Keratinocyte (primary cell): ENCODE data around the gene TAS1R2. TPM values are rescaled to one million over a fixed set of nuclear protein-coding genes. Genes with fewer than 3 reads are reported as not detected.

Experiments used
- DNase-seq: peaks from one replicate; pipeline ENCODE4 v3.0.0-alpha.2; 2011; ENCODE audit warnings: low read depth, missing footprints, low spot score
- FAIRE-seq: peaks from 2 replicates; lab custom pipeline; 2011; peaks lifted over from hg19 to GRCh38; lab: Jason Lieb, UNC
- H2AFZ ChIP-seq: 2 replicates; pipeline ENCODE4 v1.6.0; 2012; ENCODE audit warnings: low read length, control low read depth, inconsistent platforms; ENCODE audit not compliant: control insufficient read depth
- H3K27ac ChIP-seq: 2 replicates; pipeline ENCODE4 v1.5.1; 2011; ENCODE audit warnings: low read length; ENCODE audit not compliant: control insufficient read depth, insufficient read depth
- H3K27me3 ChIP-seq: 3 replicates; pipeline ENCODE4 v1.6.0; 2011; ENCODE audit warnings: low read length; ENCODE audit not compliant: control insufficient read depth, insufficient read depth; ENCODE audit errors: extremely low read depth
- H3K36me3 ChIP-seq, 2 experiments: 2 replicates in 1 of 2; 3 replicates in 1 of 2; pipeline ENCODE4 v1.5.1; 2011; ENCODE audit warnings: low read length in 2 of 2, mild to moderate bottlenecking in 1 of 2; ENCODE audit not compliant: control insufficient read depth in 2 of 2, insufficient read depth in 2 of 2; ENCODE audit errors: extremely low read depth in 1 of 2
- H3K4me1 ChIP-seq: 3 replicates; pipeline ENCODE4 v1.5.1; 2011; ENCODE audit warnings: low read length; ENCODE audit not compliant: control insufficient read depth, insufficient read depth; ENCODE audit errors: extremely low read depth
- H3K4me2 ChIP-seq: 3 replicates; pipeline ENCODE4 v1.6.0; 2011; ENCODE audit warnings: low read depth, low read length; ENCODE audit not compliant: control insufficient read depth, insufficient read depth; ENCODE audit errors: extremely low read depth
- H3K4me3 ChIP-seq, 3 experiments: fragments of 200-600 bp in 1 of 3; sonication (generic) in 1 of 3; 2 replicates in 2 of 3; 3 replicates in 1 of 3; pipeline ENCODE4 v1.5.1; 2011 to 2016; ENCODE audit warnings: low read length in 3 of 3, mild to moderate bottlenecking in 3 of 3, control low read depth in 2 of 3, inconsistent platforms in 1 of 3, low read depth in 1 of 3, mixed read lengths in 1 of 3, mixed run types in 1 of 3, moderate library complexity in 1 of 3; ENCODE audit not compliant: control insufficient read depth in 2 of 3, insufficient read depth in 2 of 3; ENCODE audit errors: extremely low read depth in 1 of 3
- H3K79me2 ChIP-seq: 2 replicates; pipeline ENCODE4 v1.6.0; 2012; ENCODE audit warnings: low read length; ENCODE audit not compliant: control insufficient read depth, insufficient read depth
- H3K9ac ChIP-seq: 3 replicates; pipeline ENCODE4 v1.6.0; 2011; ENCODE audit warnings: low read length; ENCODE audit not compliant: control insufficient read depth, insufficient read depth; ENCODE audit errors: extremely low read depth
- H3K9me1 ChIP-seq: 3 replicates; pipeline ENCODE4 v1.6.0; 2011; ENCODE audit warnings: low read length; ENCODE audit not compliant: control insufficient read depth, insufficient read depth; ENCODE audit errors: extremely low read depth
- H3K9me3 ChIP-seq: 2 replicates; pipeline ENCODE4 v1.5.1; 2012; ENCODE audit warnings: low read depth, low read length; ENCODE audit not compliant: control insufficient read depth
- H4K20me1 ChIP-seq: 3 replicates; pipeline ENCODE4 v1.6.0; 2011; ENCODE audit warnings: low read length; ENCODE audit not compliant: control insufficient read depth, insufficient read depth; ENCODE audit errors: extremely low read depth
- EZH2 ChIP-seq: IDR thresholded peaks from one replicate; pipeline ENCODE4 v1.6.1; 2012; ENCODE audit warnings: inconsistent platforms, mild to moderate bottlenecking, low read length, moderate library complexity
- dilution Hi-C: fragments of 300-500 bp; cut with MboI; formaldehyde crosslinking; loops from one replicate; pipeline ENCODE4 v1.7.0; 2020; ENCODE audit warnings: low sequenced_read_pairs; ENCODE audit not compliant: extremely low pct_ligation_motif_present
- polyA plus RNA-seq, 5 experiments: library from polyadenylated mRNA; depleted of rRNA in 3 of 5; stranded (reverse) in 3 of 5; stranded (forward) in 1 of 5; unstranded in 1 of 5; fragments of >200 nt; gene quantifications; 1 replicate in 1 of 5; 2 replicates in 3 of 5; 3 replicates in 1 of 5; pipeline versions ENCODE4 v1.2.1 to v1.2.3, GENCODE V29; 2011 to 2012; ENCODE audit warnings: missing spikeins in 2 of 5, low read depth in 1 of 5, low replicate concordance in 1 of 5
- TF ChIP-seq, protein P1 (sequence below), 3 experiments: IDR thresholded peaks in 1 of 3; conservative IDR thresholded peaks in 1 of 3; optimal IDR thresholded peaks in 1 of 3; 2 replicates in 2 of 3; 3 replicates in 1 of 3; pipeline versions ENCODE3 to v1.5.1; 2011; ENCODE audit warnings: low read length in 3 of 3, mild to moderate bottlenecking in 3 of 3, moderate library complexity in 2 of 3, control low read depth in 1 of 3, inconsistent platforms in 1 of 3; ENCODE audit not compliant: insufficient read depth in 2 of 3; ENCODE audit errors: extremely low read depth in 1 of 3

Gene TAS1R2
- polyA plus RNA-seq, 1 donor (not counting 4 experiments of a cell fraction or from before 2014, with no cell fraction given), result not detected

DNA sequence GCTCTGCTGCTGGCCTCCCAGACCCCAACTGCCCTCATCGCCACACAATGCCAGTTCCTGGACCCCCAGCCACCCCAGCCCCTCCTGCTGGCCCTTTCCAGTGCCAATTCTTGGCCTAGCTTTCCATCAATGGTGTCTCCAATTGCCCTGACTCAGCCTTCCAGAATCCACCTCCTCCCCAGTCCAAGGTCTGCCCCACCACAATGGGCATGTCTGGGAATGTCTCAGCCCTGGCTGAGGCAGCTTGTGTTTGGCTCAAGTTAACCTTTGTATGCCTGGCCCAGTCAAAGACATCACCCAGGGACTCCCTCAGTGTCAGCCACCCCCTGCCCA lies 26.5 kb upstream of the TAS1R2 start:
- FAIRE-seq (peak; percentile 100), DNase-seq (no peak)
- no peaks in the 10 kb centered on the region for H3K9me1 ChIP-seq
- no peaks in the 10 kb centered on the region for H3K9me3 ChIP-seq
- H3K4me1 ChIP-seq, result peaks cover 38% of the 10 kb centered on the region
- TF ChIP-seq, protein P1, sequence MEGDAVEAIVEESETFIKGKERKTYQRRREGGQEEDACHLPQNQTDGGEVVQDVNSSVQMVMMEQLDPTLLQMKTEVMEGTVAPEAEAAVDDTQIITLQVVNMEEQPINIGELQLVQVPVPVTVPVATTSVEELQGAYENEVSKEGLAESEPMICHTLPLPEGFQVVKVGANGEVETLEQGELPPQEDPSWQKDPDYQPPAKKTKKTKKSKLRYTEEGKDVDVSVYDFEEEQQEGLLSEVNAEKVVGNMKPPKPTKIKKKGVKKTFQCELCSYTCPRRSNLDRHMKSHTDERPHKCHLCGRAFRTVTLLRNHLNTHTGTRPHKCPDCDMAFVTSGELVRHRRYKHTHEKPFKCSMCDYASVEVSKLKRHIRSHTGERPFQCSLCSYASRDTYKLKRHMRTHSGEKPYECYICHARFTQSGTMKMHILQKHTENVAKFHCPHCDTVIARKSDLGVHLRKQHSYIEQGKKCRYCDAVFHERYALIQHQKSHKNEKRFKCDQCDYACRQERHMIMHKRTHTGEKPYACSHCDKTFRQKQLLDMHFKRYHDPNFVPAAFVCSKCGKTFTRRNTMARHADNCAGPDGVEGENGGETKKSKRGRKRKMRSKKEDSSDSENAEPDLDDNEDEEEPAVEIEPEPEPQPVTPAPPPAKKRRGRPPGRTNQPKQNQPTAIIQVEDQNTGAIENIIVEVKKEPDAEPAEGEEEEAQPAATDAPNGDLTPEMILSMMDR (optimal IDR thresholded peaks at IDR 0.05 in 1 of 3, IDR thresholded peaks at IDR 0.05 in 1 of 3, conservative IDR thresholded peaks at IDR 0.05 in 1 of 3; ENCODE audit: extremely low read depth in 1 of 3, insufficient read depth in 2 of 3, low read length in 3 of 3), result no peak
- no peak for TF ChIP-seq EZH2
- peak overlapping the region in 2 of 3 experiments; percentile 39 to 45 for H3K4me3 ChIP-seq
- peaks cover 12 to 43% of the 10 kb centered on the region in 2 experiments for H3K36me3 ChIP-seq
- H3K79me2 ChIP-seq, result no peaks in the 10 kb centered on the region
- no peaks in the 10 kb centered on the region for H4K20me1 ChIP-seq
- H2AFZ ChIP-seq, result no peak overlapping the region
- H3K9ac ChIP-seq, result peak overlapping the region; percentile 59
- dilution Hi-C loops, result no loop called here
- no peaks in the 10 kb centered on the region for H3K27me3 ChIP-seq
- peak overlapping the region; percentile 77 for H3K4me2 ChIP-seq
- H3K27ac ChIP-seq, result peak overlapping the region; percentile 73

DNA sequence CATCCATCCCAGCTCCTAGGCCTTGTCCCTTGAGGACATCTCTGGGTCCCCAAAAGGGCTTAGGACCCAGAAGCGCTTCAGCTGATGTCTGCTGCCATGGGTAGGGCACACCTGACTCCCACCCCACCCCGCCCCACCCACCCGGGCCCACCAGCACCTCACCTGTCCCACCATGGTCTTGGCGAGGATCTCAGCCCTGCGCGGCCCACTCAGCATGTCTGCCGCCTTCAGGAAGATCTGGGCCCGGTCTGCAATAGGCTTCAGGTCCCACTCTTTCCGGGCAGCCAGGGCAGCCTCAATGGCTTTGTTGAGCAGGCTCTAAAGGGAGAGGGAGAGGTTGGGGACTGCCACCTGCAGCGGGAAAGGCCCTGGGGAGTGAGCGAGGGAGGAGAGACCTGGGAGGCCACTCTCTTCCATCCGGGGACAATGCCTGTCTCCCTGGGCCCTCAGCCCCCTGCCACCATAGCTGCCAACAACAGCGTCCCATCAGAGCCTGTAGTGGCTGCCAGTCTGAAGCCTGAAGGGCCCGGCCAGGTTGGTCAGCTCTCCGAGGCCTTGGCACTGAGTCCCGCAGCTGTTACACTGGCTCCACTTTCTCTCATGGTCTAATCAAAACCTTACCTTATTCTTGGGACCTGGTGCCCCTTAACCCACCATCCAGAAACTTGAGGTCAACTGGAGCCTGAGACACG lies 26.0 kb upstream of the TAS1R2 start:
- Histone ChIP-seq H3K4me2 (peak overlapping the region; percentile 77), H3K4me1 (peaks cover 38% of the 10 kb centered on the region), H3K27me3 (no peaks in the 10 kb centered on the region), H3K4me3 (no peak overlapping the region), H3K79me2 (no peaks in the 10 kb centered on the region), H2AFZ (no peak overlapping the region), H4K20me1 (no peaks in the 10 kb centered on the region), H3K9me1 (no peaks in the 10 kb centered on the region), H3K27ac (no peak overlapping the region), H3K9ac (no peak overlapping the region), H3K36me3 (peaks cover 12 to 44% of the 10 kb centered on the region in 2 experiments), H3K9me3 (no peaks in the 10 kb centered on the region)
- DNase-seq (no peak), FAIRE-seq (no peak)
- TF ChIP-seq, protein P1 (optimal IDR thresholded peaks at IDR 0.05 in 1 of 3, IDR thresholded peaks at IDR 0.05 in 1 of 3, conservative IDR thresholded peaks at IDR 0.05 in 1 of 3; ENCODE audit: extremely low read depth in 1 of 3, insufficient read depth in 2 of 3, low read length in 3 of 3), result no peak
- TF ChIP-seq EZH2, result no peak
- dilution Hi-C loops, result no loop called here
